ENCODE results near the gene NOL3. TPM values are rescaled to one million over a fixed set of nuclear protein-coding genes. Genes with fewer than 3 reads are reported as not detected.

Gene NOL3
- total and polyA plus RNA-seq, 2 of the 13 experiments (the other 11 are each of a cell fraction or from before 2014, with no cell fraction given) = 5.7 to 20.5 TPM

DNA sequence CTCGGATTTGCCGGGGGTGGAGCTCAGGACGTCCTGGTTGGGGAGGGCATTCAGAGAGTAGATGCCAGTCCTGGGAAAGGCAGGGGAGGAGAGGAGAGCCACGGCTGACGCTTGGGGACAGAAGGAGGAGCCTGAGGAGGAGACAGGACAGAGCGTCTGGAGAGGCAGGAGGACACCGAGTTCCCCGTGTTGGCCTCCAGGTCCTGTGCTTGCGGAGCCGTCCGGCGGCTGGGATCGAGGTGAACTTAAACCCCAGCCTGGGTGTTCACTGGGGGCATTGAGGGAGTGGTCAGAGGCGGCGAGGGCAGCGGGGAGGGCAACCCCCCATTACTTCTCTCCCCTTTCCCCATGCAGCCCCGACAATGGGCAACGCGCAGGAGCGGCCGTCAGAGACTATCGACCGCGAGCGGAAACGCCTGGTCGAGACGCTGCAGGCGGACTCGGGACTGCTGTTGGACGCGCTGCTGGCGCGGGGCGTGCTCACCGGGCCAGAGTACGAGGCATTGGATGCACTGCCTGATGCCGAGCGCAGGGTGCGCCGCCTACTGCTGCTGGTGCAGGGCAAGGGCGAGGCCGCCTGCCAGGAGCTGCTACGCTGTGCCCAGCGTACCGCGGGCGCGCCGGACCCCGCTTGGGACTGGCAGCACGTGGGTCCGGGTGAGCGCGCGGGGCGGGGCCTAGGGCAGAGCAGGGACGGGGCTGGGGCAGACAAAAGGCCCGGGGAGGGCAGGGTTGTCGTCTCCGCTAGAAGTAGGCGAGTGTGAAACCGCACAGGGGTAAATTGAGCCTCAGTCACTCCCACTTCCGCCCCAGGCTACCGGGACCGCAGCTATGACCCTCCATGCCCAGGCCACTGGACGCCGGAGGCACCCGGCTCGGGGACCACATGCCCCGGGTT is 3.7 kb downstream of the NOL3 start (continued):
- peak; percentile 52; the same call in 1 of the 2 replicates for TF ChIP-seq ZMYM2 (CRISPR knock-in tag; IDR thresholded peaks at IDR 0.05)
- TF ChIP-seq NBN (conservative IDR thresholded peaks at IDR 0.05) = no peak
- no peak for TF ChIP-seq TRIM24 (CRISPR knock-in tag; IDR thresholded peaks at IDR 0.05)
- TF ChIP-seq ZNF780A (CRISPR knock-in tag; IDR thresholded peaks at IDR 0.05) = peak; percentile 81; the same call in 1 of the 2 replicates
- TF ChIP-seq ARID2 (CRISPR knock-in tag; IDR thresholded peaks at IDR 0.05; ENCODE audit: borderline replicate concordance) = peak; percentile 98
- TF ChIP-seq, protein P1, sequence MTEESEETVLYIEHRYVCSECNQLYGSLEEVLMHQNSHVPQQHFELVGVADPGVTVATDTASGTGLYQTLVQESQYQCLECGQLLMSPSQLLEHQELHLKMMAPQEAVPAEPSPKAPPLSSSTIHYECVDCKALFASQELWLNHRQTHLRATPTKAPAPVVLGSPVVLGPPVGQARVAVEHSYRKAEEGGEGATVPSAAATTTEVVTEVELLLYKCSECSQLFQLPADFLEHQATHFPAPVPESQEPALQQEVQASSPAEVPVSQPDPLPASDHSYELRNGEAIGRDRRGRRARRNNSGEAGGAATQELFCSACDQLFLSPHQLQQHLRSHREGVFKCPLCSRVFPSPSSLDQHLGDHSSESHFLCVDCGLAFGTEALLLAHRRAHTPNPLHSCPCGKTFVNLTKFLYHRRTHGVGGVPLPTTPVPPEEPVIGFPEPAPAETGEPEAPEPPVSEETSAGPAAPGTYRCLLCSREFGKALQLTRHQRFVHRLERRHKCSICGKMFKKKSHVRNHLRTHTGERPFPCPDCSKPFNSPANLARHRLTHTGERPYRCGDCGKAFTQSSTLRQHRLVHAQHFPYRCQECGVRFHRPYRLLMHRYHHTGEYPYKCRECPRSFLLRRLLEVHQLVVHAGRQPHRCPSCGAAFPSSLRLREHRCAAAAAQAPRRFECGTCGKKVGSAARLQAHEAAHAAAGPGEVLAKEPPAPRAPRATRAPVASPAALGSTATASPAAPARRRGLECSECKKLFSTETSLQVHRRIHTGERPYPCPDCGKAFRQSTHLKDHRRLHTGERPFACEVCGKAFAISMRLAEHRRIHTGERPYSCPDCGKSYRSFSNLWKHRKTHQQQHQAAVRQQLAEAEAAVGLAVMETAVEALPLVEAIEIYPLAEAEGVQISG (CRISPR knock-in tag; IDR thresholded peaks at IDR 0.05) = peak; percentile 87; the same call in 1 of the 2 replicates
- TF ChIP-seq, protein P2, sequence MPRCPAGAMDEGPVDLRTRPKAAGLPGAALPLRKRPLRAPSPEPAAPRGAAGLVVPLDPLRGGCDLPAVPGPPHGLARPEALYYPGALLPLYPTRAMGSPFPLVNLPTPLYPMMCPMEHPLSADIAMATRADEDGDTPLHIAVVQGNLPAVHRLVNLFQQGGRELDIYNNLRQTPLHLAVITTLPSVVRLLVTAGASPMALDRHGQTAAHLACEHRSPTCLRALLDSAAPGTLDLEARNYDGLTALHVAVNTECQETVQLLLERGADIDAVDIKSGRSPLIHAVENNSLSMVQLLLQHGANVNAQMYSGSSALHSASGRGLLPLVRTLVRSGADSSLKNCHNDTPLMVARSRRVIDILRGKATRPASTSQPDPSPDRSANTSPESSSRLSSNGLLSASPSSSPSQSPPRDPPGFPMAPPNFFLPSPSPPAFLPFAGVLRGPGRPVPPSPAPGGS (CRISPR knock-in tag; IDR thresholded peaks at IDR 0.05) = peak; percentile 97
- TF ChIP-seq KDM4B (CRISPR knock-in tag; IDR thresholded peaks at IDR 0.05) = peak; percentile 64; the same call in 1 of the 2 replicates
- TF ChIP-seq, protein P3, sequence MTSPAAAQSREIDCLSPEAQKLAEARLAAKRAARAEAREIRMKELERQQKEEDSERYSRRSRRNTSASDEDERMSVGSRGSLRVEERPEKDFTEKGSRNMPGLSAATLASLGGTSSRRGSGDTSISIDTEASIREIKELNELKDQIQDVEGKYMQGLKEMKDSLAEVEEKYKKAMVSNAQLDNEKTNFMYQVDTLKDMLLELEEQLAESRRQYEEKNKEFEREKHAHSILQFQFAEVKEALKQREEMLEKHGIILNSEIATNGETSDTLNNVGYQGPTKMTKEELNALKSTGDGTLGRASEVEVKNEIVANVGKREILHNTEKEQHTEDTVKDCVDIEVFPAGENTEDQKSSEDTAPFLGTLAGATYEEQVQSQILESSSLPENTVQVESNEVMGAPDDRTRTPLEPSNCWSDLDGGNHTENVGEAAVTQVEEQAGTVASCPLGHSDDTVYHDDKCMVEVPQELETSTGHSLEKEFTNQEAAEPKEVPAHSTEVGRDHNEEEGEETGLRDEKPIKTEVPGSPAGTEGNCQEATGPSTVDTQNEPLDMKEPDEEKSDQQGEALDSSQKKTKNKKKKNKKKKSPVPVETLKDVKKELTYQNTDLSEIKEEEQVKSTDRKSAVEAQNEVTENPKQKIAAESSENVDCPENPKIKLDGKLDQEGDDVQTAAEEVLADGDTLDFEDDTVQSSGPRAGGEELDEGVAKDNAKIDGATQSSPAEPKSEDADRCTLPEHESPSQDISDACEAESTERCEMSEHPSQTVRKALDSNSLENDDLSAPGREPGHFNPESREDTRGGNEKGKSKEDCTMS (CRISPR knock-in tag; conservative IDR thresholded peaks at IDR 0.05) = no peak
- no peak for TF ChIP-seq REXO4 (CRISPR knock-in tag; IDR thresholded peaks at IDR 0.05; ENCODE audit: borderline replicate concordance)
- peak; percentile 90 for TF ChIP-seq TGIF2 (CRISPR knock-in tag; IDR thresholded peaks at IDR 0.05)
- TF ChIP-seq RFXAP (CRISPR knock-in tag; IDR thresholded peaks at IDR 0.05; ENCODE audit: borderline replicate concordance) = peak; percentile 73; the same call in 1 of the 2 replicates
- no peak; the same call in 1 of the 2 replicates for TF ChIP-seq GTF3A (CRISPR knock-in tag; conservative IDR thresholded peaks at IDR 0.05)
- TF ChIP-seq SRSF9 (IDR thresholded peaks at IDR 0.05; ENCODE audit: borderline replicate concordance, insufficient read depth, low read depth, low read length, poor library complexity, severe bottlenecking) = no peak
- TF ChIP-seq MAFF (IDR thresholded peaks at IDR 0.05; ENCODE audit: low read depth, low read length) = no peak
- TF ChIP-seq ZFX (CRISPR knock-in tag; IDR thresholded peaks at IDR 0.05; ENCODE audit: low read depth) = peak; percentile 91
- TF ChIP-seq, protein P4, sequence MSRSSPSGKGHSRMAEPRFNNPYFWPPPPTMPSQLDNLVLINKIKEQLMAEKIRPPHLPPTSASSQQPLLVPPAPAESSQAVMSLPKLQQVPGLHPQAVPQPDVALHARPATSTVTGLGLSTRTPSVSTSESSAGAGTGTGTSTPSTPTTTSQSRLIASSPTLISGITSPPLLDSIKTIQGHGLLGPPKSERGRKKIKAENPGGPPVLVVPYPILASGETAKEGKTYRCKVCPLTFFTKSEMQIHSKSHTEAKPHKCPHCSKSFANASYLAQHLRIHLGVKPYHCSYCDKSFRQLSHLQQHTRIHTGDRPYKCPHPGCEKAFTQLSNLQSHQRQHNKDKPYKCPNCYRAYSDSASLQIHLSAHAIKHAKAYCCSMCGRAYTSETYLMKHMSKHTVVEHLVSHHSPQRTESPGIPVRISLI (CRISPR knock-in tag; IDR thresholded peaks at IDR 0.05; ENCODE audit: borderline replicate concordance) = peak; percentile 36; the same call in 1 of the 2 replicates
- TF ChIP-seq, protein P5, sequence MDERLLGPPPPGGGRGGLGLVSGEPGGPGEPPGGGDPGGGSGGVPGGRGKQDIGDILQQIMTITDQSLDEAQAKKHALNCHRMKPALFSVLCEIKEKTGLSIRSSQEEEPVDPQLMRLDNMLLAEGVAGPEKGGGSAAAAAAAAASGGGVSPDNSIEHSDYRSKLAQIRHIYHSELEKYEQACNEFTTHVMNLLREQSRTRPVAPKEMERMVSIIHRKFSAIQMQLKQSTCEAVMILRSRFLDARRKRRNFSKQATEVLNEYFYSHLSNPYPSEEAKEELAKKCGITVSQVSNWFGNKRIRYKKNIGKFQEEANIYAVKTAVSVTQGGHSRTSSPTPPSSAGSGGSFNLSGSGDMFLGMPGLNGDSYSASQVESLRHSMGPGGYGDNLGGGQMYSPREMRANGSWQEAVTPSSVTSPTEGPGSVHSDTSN (CRISPR knock-in tag; IDR thresholded peaks at IDR 0.05) = no peak
- TF ChIP-seq ZNF430 (CRISPR knock-in tag; IDR thresholded peaks at IDR 0.05) = peak; percentile 61; the same call in 1 of the 2 replicates
- peak; percentile 79 for TF ChIP-seq ZNF232 (CRISPR knock-in tag; IDR thresholded peaks at IDR 0.05; ENCODE audit: borderline replicate concordance)
